Middle frontal gyrus (tissue), 1 donor: ENCODE measurements around the gene SERINC1.

ENCODE experiments used
- DNase-seq: peaks from one replicate; pipeline ENCODE4 v3.0.0-alpha.2; 2015; ENCODE audit warnings: low spot score; ENCODE audit errors: extremely low spot score

SERINC1 gene

DNA sequence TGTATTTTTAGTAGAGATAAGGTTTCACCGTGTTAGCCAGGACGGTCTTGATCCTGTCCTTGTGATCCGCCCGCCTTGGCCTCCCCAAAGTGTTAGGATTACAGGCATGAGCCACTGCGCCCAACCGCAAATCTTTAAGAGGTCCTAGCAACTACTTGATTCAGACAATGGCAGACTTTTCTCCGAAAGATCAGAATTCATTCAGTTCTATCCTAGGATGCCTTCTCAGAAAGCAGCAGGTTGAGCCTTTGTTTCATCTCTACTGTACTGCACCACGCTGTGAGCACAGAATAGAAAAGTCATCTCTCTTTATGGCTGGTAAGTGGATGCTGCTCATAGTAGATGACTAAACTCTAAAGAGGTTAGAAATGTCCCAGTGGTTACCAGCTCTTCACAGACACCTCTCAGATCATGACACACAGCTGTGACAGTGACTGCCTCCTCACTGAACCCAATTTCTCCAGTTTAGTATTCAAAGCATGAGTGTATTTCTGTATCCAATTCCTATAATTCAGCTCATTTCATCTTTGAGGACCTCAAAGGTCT lies 78.2 kb downstream of the SERINC1 start:
- DNase-seq, result no peak
